Measurements from ENCODE around the gene PCDHGA11.
"Not testable (repeated sequence)": the region's sequence is repeated elsewhere in the genome, so short reads cannot be mapped to it uniquely, and the experiment has no call there.

Gene PCDHGA11

GRCh38 chr5:141432726-141433125, 11.9 kb downstream of the PCDHGA11 start:
- DNase-seq, result not testable (repeated sequence)

- DNase-seq, result no peak
Observed at GRCh38 chr5:141434006-141434405, 13.2 kb downstream of the PCDHGA11 start.

GRCh38 chr5:141437221-141437620, 16.4 kb downstream of the PCDHGA11 start:
- no peak for DNase-seq

- DNase-seq, result no peak
Observed at GRCh38 chr5:141439411-141440141, 18.7 kb downstream of the PCDHGA11 start.

GRCh38 chr5:141440341-141440740, 19.5 kb downstream of the PCDHGA11 start:
- DNase-seq, result no peak

- DNase-seq, result no peak
Observed at GRCh38 chr5:141441571-141442170, 20.8 kb downstream of the PCDHGA11 start.

GRCh38 chr5:141465351-141465750, 44.5 kb downstream of the PCDHGA11 start:
- no peak for DNase-seq

Data from activated naive CD4-positive, alpha-beta T cell (primary cell).